Endothelial cell of hepatic sinusoid (primary cell): Measurements from ENCODE around the gene BPI.
"Not testable (repeated sequence)": the region's sequence is repeated elsewhere in the genome, so short reads cannot be mapped to it uniquely, and the experiment has no call there.

Experiments used
- in situ Hi-C: cut with HindIII; loops from 2 replicates; pipeline ENCODE4 v1.10.0; 2017; ENCODE audit warnings: low sequenced_read_pairs

BPI gene

GRCh38 chr20:38303908-38304379 lies at the start of gene BPI:
Gene BPI (plus strand): TSS chr20:38304156. CDS start chr20:38304224, 68 bp downstream.
- in situ Hi-C loops = no loop called here

DNA sequence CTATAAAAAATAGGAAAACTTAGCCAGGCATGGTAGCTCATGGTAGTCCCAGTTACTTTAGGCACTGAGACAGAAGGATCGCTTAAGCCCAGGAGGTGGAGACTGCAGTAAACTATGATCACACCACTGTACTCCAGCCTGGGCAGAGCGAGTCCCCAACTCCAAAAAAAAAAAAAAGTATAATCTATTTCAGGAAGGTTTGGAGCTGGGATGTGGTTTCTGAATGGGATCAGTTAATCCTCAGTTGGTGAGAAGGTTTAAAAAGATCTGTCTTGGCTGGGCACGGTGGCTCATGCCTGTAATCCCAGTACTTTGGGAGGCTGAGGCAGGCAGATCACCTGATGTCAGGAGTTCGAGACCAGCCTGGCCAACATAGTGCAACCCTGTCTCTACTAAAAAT lies 49.3 kb upstream of the BPI start:
- in situ Hi-C loops = not testable (repeated sequence)

DNA sequence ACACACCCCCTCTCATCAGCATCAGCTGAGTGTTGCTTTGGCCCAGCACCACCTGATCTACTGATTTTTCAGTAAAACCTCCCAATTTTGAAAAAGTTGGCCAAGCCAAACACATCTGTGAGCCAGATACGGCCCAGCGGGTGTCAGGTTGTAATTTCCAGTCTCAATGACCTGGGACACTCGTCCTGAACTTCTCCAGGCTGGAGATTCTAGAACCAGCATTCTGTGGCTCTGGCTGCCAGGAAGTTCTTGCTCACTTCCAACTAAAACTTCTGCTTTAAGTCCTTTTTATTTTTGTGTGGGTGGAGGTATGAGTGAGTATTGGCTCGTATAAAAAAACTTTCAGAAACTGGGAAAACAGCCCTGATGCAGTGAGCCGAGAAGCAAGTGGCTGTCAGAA lies 48.6 kb upstream of the BPI start:
- in situ Hi-C loops = no loop called here

DNA sequence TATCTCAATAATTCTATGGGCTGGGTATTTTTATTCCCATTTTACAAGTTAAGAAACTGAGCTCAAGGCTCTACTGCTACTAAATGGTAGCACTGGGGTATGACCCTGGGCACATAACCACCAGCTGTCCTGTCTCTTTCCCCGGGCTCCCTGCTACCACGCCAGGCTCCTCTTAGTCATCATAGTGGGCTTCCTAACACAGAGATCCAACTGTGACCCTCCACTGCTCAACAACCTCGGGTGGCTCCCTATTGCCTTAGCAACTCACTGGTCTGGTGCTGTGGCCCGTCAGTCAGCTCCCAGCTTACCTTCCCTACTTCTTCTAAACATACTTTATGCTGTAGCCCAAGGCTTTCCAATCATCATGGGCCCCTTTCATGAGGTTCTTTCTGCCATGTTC lies 47.9 kb upstream of the BPI start:
- in situ Hi-C loops = no loop called here

DNA sequence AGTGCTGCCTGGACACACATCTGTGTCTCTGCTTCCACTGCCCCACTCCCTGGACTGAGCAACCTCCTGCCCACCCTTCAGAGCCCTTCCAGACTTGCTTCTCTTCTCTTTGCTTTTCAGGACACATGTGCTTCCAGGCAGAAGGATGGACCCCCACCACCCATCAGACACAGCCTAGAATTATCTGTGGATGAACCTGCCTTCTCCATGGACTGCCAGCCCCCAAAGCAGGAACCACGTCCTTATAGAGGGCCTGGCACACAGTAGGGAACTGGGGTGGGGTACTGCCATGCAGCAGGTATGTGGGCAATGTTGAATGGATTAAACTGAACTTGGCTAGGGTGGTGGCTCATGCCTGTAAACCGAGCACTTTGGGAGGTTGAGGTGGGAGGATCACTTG lies 47.0 kb upstream of the BPI start:
- in situ Hi-C loops = no loop called here

- in situ Hi-C loops = no loop called here
Measured at GRCh38 chr20:38258545-38259215, 45.3 kb upstream of the BPI start.

- in situ Hi-C loops = no loop called here
Measured at GRCh38 chr20:38260025-38260377, 44.0 kb upstream of the BPI start.

DNA sequence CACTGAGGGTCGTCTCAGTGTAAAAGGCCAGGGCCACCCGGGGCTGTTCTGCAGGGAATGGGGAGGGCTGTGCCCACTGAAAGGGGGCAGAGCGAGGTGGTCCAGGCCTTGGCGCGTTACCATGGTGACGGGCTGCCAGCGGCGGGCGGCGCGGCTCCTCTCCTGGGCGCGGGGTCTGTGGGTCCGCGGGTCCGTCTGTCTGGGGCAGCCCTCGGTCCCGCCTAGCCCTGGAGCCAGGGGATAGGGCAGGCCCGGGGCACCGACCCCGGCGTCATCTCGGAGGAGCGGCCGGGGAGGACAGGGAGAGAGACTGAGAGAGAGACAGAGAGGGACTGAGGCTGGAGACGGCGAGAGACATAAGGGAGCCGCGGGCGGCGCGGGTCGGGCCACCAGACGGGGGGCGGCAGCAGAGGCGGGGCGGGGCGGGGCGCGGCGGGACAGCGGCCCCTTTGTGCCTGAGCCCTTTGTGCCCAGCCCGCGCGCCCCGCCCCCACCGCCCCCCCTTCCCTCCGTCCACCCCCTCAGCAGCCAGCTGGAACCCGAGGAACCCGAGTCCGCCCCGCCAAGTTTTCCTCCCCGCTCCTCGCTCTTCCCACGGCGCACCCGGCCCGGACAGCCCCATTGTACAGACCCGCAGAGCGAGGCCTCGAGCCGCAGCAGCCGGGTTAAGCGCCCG lies 43.4 kb upstream of the BPI start, which contains the start of gene KIAA1755:
Gene KIAA1755, minus strand, starts transcription at position 358 of the 676 bp plus-strand sequence. Its CDS starts 235 bp downstream, at position 123.
- in situ Hi-C loops = no loop called here

- in situ Hi-C loops = no loop called here
Measured at GRCh38 chr20:38261054-38261390, 42.9 kb upstream of the BPI start.

DNA sequence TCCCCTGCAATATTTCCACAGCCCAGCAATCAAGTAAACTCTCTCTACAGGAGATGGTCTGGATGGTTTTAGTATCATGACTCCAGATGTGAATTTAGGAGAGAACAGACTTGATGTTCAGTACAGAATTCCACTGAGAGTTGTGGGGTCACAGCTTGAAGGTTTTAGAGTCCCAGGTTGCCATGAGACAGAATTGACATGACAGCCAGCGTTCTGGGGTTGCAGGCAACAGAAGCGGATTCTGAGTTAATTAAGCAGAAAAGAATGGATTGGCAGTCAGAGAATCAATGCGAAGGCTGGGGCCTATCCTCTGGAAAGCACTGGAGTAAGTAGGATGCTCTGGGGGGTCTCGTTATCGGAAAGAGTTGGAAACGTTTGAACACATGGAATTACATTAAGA lies 41.0 kb upstream of the BPI start:
- in situ Hi-C loops = no loop called here

- in situ Hi-C loops = no loop called here
Measured at GRCh38 chr20:38266426-38266825, 37.5 kb upstream of the BPI start.

DNA sequence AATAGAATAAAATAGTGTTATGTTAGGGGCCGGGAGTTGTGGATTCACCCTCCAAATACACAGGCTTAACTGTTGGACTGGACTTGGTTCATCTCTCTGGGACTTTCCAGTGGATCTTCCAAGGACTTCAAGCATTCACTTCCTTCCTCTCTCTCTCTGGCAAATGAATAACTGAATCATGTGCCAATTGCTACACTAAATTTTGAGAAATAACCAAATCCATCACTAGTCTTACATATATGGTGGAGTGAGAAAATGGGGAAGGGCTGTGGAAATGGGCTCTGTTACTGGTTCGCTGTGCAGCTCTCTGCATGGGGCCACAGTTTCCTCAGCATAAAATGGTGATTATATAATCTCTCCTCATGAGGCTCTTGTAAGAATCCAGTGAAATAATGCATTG lies 36.7 kb upstream of the BPI start:
- in situ Hi-C loops = no loop called here

GRCh38 chr20:38267901-38268514 lies 35.9 kb upstream of the BPI start:
- in situ Hi-C loops = no loop called here

DNA sequence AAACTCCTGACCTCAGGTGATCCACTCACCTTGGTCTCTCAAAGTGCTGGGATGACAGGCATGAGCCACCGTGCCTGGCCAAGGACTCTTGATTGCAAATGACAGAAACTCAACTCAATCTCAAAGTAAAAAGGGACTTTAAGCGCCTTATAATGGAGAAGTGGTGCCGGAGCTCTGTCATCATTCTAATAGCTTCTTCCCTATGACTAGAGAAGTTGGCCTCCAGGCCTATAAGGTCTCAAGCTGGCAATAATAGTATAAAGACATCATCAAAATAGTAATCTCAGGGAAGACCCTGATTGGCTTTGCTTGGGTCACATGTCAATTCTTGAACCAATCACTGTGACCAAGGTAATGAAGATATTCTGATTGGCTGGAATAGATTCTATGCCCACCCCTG lies 34.9 kb upstream of the BPI start:
- in situ Hi-C loops = no loop called here

DNA sequence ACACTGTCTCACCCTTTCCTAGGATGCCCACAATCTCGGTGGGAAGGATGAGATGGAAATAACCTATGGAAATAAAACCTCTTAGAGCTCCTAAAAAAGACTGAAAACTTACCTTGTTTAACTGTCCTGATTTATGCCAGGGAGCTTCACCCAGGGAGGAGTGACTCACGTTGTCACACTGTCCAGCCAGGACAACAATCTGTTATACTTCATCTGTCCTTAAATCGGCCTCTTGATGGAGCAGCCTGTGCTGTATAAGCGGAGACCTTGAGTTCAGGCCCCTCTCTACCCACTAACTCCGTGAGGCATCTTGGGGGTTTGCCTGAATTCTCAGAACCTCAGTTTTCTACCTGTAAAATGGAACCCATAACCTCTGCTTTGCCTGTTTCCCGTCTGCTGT lies 34.2 kb upstream of the BPI start:
- in situ Hi-C loops = no loop called here

GRCh38 chr20:38270869-38271605 lies 32.9 kb upstream of the BPI start:
- in situ Hi-C loops = no loop called here

- in situ Hi-C loops = no loop called here
Measured at GRCh38 chr20:38271608-38272120, 32.3 kb upstream of the BPI start.

DNA sequence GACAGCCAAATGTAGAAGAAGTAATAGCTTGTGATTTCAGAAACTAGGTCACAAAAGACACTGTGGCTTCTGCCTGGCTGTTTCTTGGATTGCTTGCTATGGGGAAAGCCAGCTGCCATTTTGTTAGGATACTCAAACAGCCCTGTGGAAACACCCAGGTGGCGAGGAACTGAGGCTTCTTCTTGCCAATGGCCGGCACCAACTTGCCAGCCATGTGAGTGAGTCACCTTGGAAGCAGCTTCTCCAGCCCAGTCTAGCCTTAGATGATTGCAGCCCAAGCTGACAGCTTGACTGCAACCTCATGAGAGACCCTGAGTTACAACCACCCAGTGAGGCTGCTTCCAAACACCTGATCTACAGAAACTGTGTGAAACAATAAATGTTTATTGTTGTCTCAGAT lies 31.6 kb upstream of the BPI start:
- in situ Hi-C loops = no loop called here

DNA sequence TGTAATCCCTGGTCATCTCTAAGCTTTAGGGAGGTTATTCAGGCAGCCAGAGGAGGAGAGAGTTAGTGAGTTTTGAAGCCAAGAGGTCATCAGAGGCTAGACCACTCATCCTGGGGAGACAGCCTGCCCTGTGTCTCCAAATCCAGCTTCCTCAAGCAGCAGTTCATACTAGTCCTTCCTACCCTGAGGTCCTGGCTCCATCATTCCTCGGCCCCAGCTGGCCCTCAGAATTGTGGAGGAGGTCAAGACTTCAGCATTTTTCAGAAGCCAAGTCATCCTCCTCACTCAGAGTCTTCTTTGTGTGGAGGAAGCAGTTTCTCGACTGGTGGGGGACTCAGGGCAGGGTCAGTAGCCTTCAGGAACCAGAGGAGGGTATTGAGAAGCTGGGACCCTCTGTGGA lies 31.0 kb upstream of the BPI start:
- in situ Hi-C loops = no loop called here

- in situ Hi-C loops = no loop called here
Measured at GRCh38 chr20:38275815-38276550, 28.0 kb upstream of the BPI start.

GRCh38 chr20:38277285-38277684 lies 26.7 kb upstream of the BPI start:
- in situ Hi-C loops = no loop called here
